ENCODE data around the gene SMC5. TPM values are rescaled to one million over a fixed set of nuclear protein-coding genes. Genes with fewer than 3 reads are reported as not detected.
A peak's percentile ranks its signal among the peaks of the same experiment; 100 is the strongest.
"Not testable (repeated sequence)": the region's sequence is repeated elsewhere in the genome, so short reads cannot be mapped to it uniquely, and the experiment has no call there.

Gene SMC5
- total and polyA plus RNA-seq, 2 experiments from 2014 or later, result 9.0 to 15.3 TPM

GRCh38 chr9:70322096-70322495 is 63.3 kb downstream of the SMC5 start:
- peaks cover 57% of the 10 kb centered on the region for H3K36me3 ChIP-seq
- no peaks in the 10 kb centered on the region for H3K4me1 ChIP-seq (ENCODE audit: low read depth)
- H3K4me3 ChIP-seq, result no peak overlapping the region
- no peak for TF ChIP-seq CTCF (IDR thresholded peaks at IDR 0.05; ENCODE audit: low read depth, low read length)
- DNase-seq (ENCODE audit: low read depth in 1 of 2, low spot score in 1 of 2), result no peak
- H3K27ac ChIP-seq, result no peak overlapping the region
- no peaks in the 10 kb centered on the region for H3K27me3 ChIP-seq
- no peaks in the 10 kb centered on the region for H3K9me3 ChIP-seq (ENCODE audit: low read depth)

- Histone ChIP-seq H3K27ac (no peak overlapping the region), H3K36me3 (peaks cover 46% of the 10 kb centered on the region), H3K9me3 (ENCODE audit: low read depth) (no peaks in the 10 kb centered on the region)
Measured at GRCh38 chr9:70324963-70325362, 66.2 kb downstream of the SMC5 start.

GRCh38 chr9:70328625-70329024 is 69.8 kb downstream of the SMC5 start:
- H3K36me3 ChIP-seq, result peaks cover 26% of the 10 kb centered on the region
- not testable (repeated sequence) for H3K4me1 ChIP-seq (ENCODE audit: low read depth); H3K4me3 ChIP-seq; H3K27ac ChIP-seq; H3K27me3 ChIP-seq; H3K9me3 ChIP-seq (ENCODE audit: low read depth); DNase-seq (ENCODE audit: low read depth in 1 of 2, low spot score in 1 of 2)

More at GRCh38 chr9:70324963-70325362, 66.2 kb downstream of the SMC5 start:
- Histone ChIP-seq H3K27me3 (no peaks in the 10 kb centered on the region), H3K4me3 (no peak overlapping the region), H3K4me1 (ENCODE audit: low read depth) (no peaks in the 10 kb centered on the region)
- TF ChIP-seq CTCF (IDR thresholded peaks at IDR 0.05; ENCODE audit: low read depth, low read length), result no peak
- DNase-seq (ENCODE audit: low read depth in 1 of 2, low spot score in 1 of 2), result peak in 1 of 2 donors; percentile 25

- Histone ChIP-seq H3K36me3 (peaks cover 3% of the 10 kb centered on the region), H3K4me3 (no peak overlapping the region), H3K4me1 (ENCODE audit: low read depth) (no peaks in the 10 kb centered on the region), H3K9me3 (ENCODE audit: low read depth) (no peaks in the 10 kb centered on the region), H3K27ac (no peak overlapping the region), H3K27me3 (no peaks in the 10 kb centered on the region)
- peak; percentile 50 for TF ChIP-seq CTCF (IDR thresholded peaks at IDR 0.05; ENCODE audit: low read depth, low read length)
- peak; percentile 34 to 60 for DNase-seq (ENCODE audit: low read depth in 1 of 2, low spot score in 1 of 2)
Measured at GRCh38 chr9:70340572-70340971, 81.8 kb downstream of the SMC5 start.

- Histone ChIP-seq H3K4me1 (ENCODE audit: low read depth) (no peaks in the 10 kb centered on the region), H3K27me3 (no peaks in the 10 kb centered on the region), H3K9me3 (ENCODE audit: low read depth) (no peaks in the 10 kb centered on the region), H3K27ac (no peak overlapping the region), H3K4me3 (no peak overlapping the region), H3K36me3 (peaks cover 27% of the 10 kb centered on the region)
- TF ChIP-seq CTCF (IDR thresholded peaks at IDR 0.05; ENCODE audit: low read depth, low read length), result no peak
- no peak for DNase-seq (ENCODE audit: low read depth in 1 of 2, low spot score in 1 of 2)
Measured at GRCh38 chr9:70347046-70347445, 88.3 kb downstream of the SMC5 start.

GRCh38 chr9:70352356-70352755 is 93.6 kb downstream of the SMC5 start:
- no peak overlapping the region for H3K27ac ChIP-seq
- no peak overlapping the region for H3K4me3 ChIP-seq
- peak in 1 of 2 donors; percentile 54 for DNase-seq (ENCODE audit: low read depth in 1 of 2, low spot score in 1 of 2)
- H3K4me1 ChIP-seq (ENCODE audit: low read depth), result peaks cover 7% of the 10 kb centered on the region
- H3K36me3 ChIP-seq, result peaks cover 26% of the 10 kb centered on the region
- H3K9me3 ChIP-seq (ENCODE audit: low read depth), result no peaks in the 10 kb centered on the region
- H3K27me3 ChIP-seq, result no peaks in the 10 kb centered on the region
- TF ChIP-seq CTCF (IDR thresholded peaks at IDR 0.05; ENCODE audit: low read depth, low read length), result no peak

All from cardiac muscle cell (in vitro differentiated cells and primary cell).